Kidney epithelial cell (primary cell): Measurements from ENCODE around the gene SLC6A4. TPM values are rescaled to one million over a fixed set of nuclear protein-coding genes. Genes with fewer than 3 reads are reported as not detected.

ENCODE experiments used
- DNase-seq: peaks from one replicate; pipeline ENCODE4 v3.0.0-alpha.2; 2010; ENCODE audit warnings: low read depth
- H3K27me3 ChIP-seq: 2 replicates; pipeline ENCODE4 v1.6.0; 2011; ENCODE audit warnings: low read length; ENCODE audit not compliant: control insufficient read depth, insufficient read depth
- H3K36me3 ChIP-seq: 2 replicates; pipeline ENCODE4 v1.5.1; 2011; ENCODE audit warnings: low read length; ENCODE audit not compliant: control insufficient read depth, insufficient read depth
- H3K4me3 ChIP-seq: 2 replicates; pipeline ENCODE4 v1.5.1; 2011; ENCODE audit warnings: low read depth, mild to moderate bottlenecking, control low read depth, low read length
- total RNA-seq: library from RNA; depleted of rRNA; stranded (reverse); fragments of >200 nt; gene quantifications from 2 replicates; pipeline ENCODE4 v1.2.3, GENCODE V29; 2015
- TF ChIP-seq, protein P1 (sequence below): IDR thresholded peaks from 2 replicates; pipeline ENCODE4 v1.5.1; 2011; ENCODE audit warnings: mild to moderate bottlenecking, moderate library complexity, low read length, control low read depth, inconsistent platforms; ENCODE audit not compliant: insufficient read depth, poor library complexity, severe bottlenecking

Gene SLC6A4
- total RNA-seq, 1 donor from 2014 or later = under 0.01 TPM

GRCh38 chr17:30238387-30239088 is 3.0 kb upstream of the SLC6A4 start:
- no peak overlapping the region for H3K4me3 ChIP-seq
- H3K27me3 ChIP-seq = peaks cover 47% of the 10 kb centered on the region
- H3K36me3 ChIP-seq = no peaks in the 10 kb centered on the region
- TF ChIP-seq, protein P1, sequence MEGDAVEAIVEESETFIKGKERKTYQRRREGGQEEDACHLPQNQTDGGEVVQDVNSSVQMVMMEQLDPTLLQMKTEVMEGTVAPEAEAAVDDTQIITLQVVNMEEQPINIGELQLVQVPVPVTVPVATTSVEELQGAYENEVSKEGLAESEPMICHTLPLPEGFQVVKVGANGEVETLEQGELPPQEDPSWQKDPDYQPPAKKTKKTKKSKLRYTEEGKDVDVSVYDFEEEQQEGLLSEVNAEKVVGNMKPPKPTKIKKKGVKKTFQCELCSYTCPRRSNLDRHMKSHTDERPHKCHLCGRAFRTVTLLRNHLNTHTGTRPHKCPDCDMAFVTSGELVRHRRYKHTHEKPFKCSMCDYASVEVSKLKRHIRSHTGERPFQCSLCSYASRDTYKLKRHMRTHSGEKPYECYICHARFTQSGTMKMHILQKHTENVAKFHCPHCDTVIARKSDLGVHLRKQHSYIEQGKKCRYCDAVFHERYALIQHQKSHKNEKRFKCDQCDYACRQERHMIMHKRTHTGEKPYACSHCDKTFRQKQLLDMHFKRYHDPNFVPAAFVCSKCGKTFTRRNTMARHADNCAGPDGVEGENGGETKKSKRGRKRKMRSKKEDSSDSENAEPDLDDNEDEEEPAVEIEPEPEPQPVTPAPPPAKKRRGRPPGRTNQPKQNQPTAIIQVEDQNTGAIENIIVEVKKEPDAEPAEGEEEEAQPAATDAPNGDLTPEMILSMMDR = no peak
- no peak for DNase-seq

DNA sequence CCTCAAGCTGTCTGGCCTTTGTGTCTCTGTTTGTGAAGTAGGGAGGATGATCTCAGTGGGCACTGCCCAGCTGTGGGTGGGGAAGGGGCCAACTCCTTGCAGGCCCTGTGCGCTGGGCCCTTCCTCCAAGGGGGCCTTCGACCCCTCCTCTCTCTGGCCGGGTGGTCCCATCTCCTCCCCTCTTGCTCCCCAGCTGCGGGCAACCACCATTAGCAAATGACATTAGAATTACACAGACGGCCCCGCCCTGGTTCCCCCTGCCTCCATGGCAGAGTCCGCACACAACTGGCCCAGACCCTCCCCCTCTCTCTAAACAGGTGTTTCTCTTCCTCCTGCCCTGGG is 2.5 kb upstream of the SLC6A4 start:
- H3K36me3 ChIP-seq = no peaks in the 10 kb centered on the region
- no peak for DNase-seq
- H3K4me3 ChIP-seq = no peak overlapping the region
- H3K27me3 ChIP-seq = peaks cover 52% of the 10 kb centered on the region
- TF ChIP-seq, protein P1 = no peak

DNA sequence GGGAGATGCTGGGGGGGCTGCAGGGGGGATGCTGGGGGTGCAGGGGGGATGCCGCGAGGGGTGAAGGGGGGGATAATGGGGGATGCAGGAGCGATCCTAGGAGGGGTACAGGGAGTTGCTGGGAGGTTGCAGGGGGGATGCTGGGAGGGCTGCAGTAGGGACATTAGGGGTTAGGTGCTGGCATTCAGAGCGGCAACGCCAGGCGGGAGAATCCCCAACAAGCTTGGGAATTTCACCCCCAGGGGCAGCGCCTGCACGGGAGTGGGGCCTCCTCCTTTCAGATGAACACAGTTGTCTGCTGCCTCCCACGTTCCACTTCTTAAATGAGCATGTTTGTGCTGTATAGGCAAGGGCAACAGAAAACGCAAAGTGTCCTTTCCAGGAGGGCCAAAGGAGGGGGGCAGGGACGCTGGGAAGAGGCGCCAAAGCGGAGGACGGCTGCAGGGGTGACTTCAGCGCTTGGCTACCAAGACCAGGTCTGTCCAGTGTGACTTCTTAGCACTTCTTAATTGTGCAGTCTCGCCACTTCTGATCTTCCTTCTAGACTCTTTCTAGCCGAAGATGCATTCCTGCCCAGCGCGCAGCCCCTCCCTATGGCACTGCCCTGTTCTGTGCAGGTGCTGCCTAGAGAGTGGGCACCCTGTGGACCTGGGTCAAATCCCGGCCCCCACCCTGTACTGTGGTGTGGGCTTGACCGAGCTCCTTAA is 2.0 kb upstream of the SLC6A4 start:
- Histone ChIP-seq H3K4me3 (no peak overlapping the region), H3K27me3 (peaks cover 56% of the 10 kb centered on the region), H3K36me3 (no peaks in the 10 kb centered on the region)
- no peak for DNase-seq
- TF ChIP-seq, protein P1 = no peak

DNA sequence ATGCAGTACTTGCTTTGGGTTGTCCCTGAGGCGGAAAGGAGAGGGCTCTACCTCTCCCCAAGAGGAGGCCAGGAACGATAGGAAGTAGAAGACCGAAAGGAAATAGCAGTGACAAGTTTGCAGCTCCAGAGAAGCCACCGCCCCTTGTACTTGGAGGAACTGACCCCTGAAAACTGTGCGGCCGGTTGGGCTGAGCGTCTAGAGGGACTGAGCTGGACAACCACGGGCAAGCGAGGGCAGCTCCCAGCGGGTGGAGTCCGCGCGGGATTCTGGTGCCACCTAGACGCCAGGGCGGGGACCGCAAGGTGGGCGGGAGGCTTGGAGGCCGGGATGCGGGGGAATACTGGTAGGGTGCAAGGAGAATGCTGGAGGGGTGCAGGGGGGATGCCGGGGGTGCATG is 1.3 kb upstream of the SLC6A4 start:
- peaks cover 61% of the 10 kb centered on the region for H3K27me3 ChIP-seq
- no peak for DNase-seq
- TF ChIP-seq, protein P1 = peak; percentile 72
- H3K36me3 ChIP-seq = no peaks in the 10 kb centered on the region
- H3K4me3 ChIP-seq = no peak overlapping the region

DNA sequence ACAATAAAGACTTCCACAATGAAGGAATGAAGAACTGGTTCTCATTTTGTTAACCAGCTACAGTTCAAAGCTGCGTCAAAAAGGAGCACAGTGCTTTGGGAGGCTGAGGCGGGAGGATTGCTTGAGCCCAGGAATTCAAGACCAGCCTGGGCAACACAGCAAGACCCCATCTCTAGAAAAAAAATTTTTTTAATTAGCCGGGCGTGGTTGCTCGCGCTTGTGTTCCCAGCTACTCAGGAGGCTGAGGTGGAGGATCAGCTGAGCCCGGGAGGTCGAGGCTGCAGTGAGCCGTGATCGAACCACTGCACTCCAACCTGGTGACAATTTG is 764 bp upstream of the SLC6A4 start:
- Histone ChIP-seq H3K36me3 (no peaks in the 10 kb centered on the region), H3K27me3 (peaks cover 61% of the 10 kb centered on the region), H3K4me3 (no peak overlapping the region)
- TF ChIP-seq, protein P1 = no peak
- DNase-seq = no peak

DNA sequence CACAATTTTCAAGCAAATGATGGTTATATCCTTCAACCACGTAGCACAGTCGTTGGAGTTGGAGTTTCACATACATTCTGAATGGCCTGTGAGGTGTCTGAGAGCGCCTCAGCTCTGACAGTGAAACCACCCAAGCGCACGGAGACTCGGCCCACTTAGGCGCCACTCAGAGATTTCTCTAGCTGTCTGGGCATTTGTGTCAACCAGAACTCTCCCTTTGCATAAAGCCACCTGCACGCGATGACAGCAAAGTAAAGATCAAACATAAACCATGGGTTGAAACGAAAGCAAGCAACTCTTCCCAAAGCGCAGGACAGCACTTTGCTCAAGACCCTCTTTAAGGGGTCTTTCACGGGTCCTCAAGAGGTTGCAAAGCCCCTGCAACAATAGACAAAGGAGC is 533 bp downstream of the SLC6A4 start:
- H3K27me3 ChIP-seq = peaks cover 64% of the 10 kb centered on the region

More for the DNA sequence above, 533 bp downstream of the SLC6A4 start:
- no peak for DNase-seq
- TF ChIP-seq, protein P1 = no peak
- Histone ChIP-seq H3K4me3 (no peak overlapping the region), H3K36me3 (no peaks in the 10 kb centered on the region)
